Stimulated activated CD8-positive, alpha-beta memory T cell treated with anti-CD3 and anti-CD28 coated beads, Interleukin-2, amount 100 ng/mL, for 1 hour (primary cell): ENCODE data around the gene PDGFD.

Source experiments
- DNase-seq, 2 donors: peaks; one replicate each; pipeline ENCODE4 v3.0.0-alpha.2; 2020; ENCODE audit warnings: low read depth in 2 of 2

PDGFD gene

GRCh38 chr11:103920449-103920848, 243.5 kb downstream of the PDGFD start:
- no peak for DNase-seq

- DNase-seq = no peak
Observed at GRCh38 chr11:103910721-103911120, 253.2 kb downstream of the PDGFD start.

DNA sequence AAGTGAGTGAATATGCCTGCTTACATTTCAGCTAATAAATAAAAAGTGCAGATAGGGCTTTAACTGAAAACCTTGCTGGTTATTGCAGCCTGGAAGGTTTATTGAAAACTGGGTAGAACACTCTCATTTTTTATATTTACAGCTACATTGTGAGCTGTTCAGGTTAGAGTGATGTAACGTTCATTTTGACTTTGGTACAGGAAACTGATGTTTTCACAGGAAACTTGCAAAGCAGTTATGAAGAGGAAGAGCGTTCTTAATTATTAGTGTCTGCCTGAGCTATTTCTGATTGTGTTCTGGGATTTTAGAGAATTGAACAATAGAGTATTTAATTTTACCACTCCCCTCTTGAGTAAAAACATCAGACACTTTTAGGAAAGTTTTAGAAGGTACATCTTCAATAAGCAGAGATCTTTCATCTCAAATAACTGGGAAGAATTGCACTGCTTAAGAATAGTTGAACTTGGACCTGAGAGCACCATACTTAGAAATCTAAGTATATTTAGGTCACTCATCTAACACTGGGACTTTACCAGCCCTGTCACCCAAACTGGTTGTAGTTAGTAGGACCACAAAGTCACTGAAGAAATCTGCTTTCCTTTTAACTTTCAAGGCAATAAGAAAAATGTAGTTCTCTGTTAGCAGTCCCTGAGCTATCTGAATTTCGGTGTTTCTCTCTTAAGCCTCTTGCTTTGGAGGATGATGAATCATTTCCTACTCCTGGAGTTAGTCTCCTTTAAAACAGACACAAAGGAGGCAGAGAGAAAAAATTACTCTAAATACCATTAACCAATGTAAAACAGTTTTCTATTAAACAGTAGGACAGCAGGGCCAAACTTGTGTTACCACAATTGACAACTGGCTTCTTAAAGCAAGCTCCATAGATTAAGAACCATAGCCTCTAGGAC, 256.1 kb downstream of the PDGFD start:
- DNase-seq = no peak

DNA sequence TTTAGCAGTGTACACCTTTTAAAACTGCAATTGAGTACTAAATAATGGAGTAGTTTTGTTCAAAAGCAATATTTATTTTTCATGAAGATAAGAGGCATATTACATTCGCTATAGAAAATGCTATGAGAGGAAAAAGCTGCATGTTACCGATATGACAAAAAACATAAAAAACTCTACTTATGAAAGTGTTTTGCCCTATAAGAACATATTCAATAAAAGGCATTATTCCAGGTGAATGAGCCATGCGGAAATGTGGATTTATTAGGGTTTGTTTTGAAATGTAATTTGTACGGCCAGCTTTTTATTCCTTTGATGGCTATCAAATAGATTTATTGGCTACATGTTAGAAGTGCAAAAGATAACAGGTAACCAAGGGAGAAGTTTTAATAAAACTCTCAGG, 256.8 kb downstream of the PDGFD start:
- DNase-seq = no peak

GRCh38 chr11:103906291-103906867, 257.6 kb downstream of the PDGFD start:
- no peak for DNase-seq

DNA sequence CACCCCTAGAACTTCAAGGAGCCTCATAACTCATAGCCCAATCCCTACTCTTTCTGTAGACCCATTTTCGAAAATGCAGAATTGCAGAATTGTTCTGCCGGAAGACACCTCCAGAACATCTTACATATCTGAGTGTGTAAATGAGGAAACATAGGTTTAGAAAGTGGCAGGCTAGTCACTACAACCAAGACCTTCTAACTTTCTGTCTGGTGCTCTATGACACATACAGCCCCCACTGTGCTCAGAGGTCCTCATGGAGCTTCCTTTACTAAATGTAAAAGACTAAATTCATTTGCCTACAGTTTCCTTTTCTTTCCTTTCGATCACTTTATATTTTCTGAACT, 259.7 kb downstream of the PDGFD start:
- no peak for DNase-seq

GRCh38 chr11:103903621-103904323, 260.2 kb downstream of the PDGFD start:
- no peak for DNase-seq

DNA sequence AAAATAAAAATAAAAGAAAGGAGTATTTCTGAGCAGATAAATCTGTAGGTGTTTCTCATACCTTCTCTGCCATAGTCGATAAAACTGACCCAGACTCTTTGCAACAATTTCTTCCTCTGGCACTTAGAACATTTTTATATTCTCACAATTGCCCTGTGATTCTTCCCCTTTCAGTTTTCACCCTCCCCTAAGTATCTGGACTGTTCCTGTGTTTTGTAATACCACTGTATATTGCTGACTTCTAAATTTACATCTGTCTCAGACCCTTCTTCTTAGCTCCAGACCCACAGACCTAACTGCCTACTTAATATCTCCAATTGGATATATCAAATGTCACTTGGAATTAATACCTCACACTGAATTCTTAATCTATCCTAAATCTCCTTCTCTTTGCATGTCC, 261.0 kb downstream of the PDGFD start:
- DNase-seq = no peak

DNA sequence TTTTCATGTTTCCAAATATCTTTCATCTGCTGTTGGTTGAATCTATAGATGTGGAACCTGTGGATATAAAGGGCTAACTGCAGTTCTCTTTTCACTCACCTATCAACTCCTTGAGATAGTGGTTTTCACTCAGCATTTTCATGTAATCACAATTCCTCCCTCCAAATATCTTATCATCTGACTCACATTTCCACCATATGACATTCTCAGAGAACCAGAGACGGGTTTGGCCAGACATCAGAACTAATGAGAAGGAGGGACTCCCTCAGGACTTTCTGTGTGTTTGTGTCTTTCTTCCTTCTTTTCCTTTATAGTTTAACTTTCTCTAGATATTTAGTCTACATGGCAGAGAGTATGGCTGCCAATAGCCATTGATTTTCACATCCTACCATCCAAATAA, 262.3 kb downstream of the PDGFD start:
- no peak for DNase-seq

DNA sequence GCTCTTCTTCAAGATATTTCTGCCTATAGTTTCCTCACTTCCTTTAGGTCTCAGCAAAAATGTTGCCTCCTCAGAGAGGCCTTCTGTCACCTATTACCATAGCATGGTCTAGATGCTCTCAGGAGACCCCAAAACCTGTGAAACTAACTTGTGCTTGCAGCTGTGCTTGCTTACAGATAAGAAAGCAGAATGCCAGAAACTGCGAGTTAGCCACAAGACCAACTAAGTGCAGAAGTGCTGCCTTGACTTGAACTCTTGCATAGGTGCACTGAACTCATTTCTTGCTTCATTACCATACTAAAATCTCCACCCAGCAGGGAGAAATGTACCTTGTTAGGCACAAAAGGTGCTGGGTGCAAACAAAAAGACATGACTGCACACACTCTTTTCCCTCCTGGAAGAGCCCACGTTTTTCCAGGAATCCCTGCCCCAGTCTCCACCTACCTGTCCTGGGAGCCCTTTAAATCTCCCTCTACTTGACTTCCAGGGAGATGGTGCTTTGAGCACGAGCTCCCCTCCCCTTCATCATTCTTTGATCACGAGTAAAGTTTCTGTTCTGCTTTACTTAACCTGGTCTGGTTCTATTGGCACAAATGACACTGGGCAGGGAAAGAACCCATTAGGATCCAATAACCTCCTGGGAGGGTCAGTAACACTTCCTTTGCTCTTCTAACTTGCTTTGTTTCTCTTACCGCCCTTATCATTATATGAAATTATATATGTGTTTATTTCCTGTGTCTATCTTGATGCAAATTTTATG, 265.2 kb downstream of the PDGFD start:
- no peak for DNase-seq

DNA sequence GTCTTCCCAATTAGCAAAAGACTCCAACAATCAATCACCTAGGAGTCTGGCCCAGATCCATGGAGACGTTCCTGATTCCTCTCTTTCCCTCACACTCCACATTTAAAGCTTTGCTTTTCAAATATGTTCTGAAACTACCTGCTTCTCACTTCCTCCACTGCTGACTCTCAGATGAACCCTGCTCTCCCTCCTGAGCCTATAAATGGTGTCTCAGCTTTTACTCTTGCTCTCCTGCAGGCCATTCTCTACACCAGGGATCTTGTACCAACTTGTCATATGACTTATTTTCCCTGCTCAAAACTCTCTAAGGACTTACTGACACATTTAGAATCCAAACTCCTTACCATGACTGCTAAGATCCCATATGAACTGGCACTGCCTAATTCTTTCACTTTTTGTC, 265.9 kb downstream of the PDGFD start:
- DNase-seq = no peak

DNA sequence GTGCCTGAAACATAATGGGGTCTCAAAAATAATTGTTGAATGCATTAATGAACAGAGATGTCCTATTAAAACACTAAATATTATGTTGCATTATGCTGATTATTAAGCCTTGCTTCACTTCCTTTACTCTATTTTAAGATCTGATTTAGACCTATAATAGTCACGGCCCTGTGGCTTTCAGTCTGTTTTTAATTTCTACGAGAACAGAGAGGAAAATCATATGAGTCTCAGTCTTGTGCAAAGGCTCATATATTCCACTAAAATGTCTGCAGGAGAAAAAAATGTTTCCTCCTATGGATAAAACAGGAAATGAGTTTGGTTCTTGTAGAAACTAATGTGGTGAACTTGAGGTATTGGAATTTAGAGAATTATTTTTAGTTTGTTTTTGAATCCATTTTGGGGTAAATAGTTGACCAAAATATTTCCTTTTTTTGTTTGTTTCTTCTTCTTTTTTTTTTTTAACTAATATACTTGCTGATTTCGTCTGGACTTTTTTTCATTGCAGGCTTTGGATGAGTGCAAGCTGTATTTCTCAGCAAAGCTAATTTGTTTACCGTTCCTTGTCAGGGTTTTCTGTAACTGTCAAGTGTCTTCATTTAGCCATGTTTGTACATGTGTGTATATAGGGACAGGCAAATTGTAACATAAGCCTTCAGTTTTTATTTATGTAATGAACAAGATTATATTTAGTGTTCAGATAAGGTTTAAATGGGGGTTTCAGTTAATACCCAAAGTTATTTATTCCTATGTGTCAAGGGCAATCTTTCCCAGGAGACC, 266.6 kb downstream of the PDGFD start:
- DNase-seq = no peak

DNA sequence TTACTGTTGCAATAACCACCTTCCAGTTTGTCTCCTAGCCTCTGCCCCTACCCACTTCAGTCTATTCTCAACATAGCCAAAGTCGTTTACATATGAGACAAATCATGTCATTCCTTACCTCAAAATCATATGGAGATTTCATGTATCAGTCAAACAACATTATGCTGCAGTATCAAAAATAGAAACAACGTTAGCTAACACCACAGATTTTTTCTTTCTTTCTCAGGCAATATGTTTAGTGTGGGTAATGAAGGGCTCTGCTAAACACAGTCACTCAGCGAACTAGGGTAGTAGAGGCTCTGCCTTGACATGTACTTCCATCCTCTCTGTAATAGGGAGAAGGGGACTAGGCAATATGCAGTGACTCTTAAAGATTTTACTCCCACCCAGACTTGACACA, 268.8 kb downstream of the PDGFD start:
- DNase-seq = no peak

- DNase-seq = no peak
Observed at GRCh38 chr11:103894673-103895072, 269.3 kb downstream of the PDGFD start.

DNA sequence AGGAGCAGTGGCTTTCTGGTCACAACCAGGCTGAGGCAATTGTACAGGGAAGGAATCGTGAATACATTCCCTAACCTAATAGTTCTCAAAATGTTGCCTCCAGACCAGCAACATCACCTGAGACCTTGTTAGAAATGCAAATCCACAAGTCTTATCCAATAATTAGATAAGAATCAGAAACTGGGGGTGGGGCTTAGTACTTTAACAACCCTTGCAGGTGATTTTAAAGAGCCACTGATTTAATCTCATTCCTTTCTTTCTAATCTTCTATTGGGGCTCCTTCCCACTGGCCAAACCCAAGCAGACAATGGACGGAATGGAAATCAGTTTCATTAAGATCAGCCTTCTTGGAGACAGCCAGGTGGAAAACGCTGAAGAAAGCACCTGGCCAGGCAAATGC, 269.9 kb downstream of the PDGFD start:
- no peak for DNase-seq

DNA sequence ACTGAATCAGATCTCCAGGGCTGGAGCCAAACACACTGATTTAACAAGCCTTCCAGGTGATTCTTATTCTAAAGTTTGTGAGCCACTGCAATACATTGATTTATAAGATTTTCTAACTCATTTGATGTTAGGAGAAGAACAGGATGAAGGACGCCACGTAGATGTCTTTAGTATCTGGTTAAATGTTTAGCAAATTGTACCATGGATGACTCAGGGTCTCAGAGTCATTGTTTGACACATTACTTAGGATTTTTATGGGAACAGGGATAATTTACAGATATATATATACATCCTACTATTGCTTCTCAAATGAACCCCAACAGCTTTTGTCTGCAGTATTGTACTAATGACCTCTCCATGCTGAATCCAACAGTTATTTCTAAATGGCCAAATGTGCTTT, 270.6 kb downstream of the PDGFD start:
- DNase-seq = no peak

DNA sequence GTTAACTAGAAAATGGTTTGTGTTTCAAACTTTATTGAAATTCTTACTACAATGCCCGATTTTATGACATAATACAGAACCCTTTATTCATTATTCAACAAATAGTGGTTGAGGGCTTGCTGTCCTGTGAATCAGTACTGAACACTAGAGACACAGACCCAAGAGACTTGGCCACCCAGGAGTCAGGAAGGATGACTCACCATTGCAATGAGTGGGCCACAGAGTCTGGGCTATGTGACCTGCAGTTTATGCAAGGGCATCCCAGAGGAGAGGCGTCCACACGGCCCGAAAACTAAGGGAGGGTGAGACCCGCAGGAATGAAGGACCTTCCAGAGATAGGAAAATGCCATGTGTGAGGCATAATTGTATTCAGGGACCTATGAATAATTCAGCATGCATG, 271.3 kb downstream of the PDGFD start:
- no peak for DNase-seq

DNA sequence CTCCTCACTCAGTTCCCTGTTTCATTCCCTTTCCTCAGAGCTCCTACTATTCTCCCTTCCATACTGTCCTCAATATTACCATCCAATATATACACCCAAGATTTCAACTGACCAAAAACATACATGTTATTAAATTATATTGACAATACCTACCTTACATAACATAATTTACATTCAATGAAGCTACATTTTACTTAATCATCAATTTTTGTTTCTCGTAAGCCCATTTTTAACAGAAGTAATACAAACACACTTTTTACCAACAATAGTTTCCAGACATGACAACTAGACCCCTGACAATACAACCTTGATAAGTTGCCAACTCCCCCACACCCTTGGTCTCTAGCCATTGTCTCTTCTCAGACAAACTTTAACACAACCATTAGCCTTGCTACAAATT, 273.3 kb downstream of the PDGFD start:
- no peak for DNase-seq

- no peak for DNase-seq
Observed at GRCh38 chr11:103889679-103890078, 274.3 kb downstream of the PDGFD start.

- no peak for DNase-seq
Observed at GRCh38 chr11:103888541-103888951, 275.4 kb downstream of the PDGFD start.

- DNase-seq = no peak
Observed at GRCh38 chr11:103887001-103887658, 276.8 kb downstream of the PDGFD start.
